SK-N-SH (cell line): Measurements from ENCODE around the gene MX1. TPM values are rescaled to one million over a fixed set of nuclear protein-coding genes. Genes with fewer than 3 reads are reported as not detected.

ENCODE experiments used
- CTCF ChIA-PET: fragments of 300-600, 350-600 bp; formaldehyde crosslinking; extraction: SDS; loops from one replicate; lab custom pipeline; 2021; lab: Yijun Ruan, JAX
- POLR2A ChIA-PET: fragments of 350-600 bp; sonication (Branson Sonifier 250); formaldehyde crosslinking; extraction: SDS; loops from one replicate; lab custom pipeline; 2020; ENCODE audit warnings: antibody characterized with exemption, inconsistent platforms; lab: Yijun Ruan, JAX
- DNase-seq: peaks from one replicate; pipeline ENCODE4 v3.0.0; 2012
- H2AFZ ChIP-seq: fragments of 200-600 bp; sonication (generic); 2 replicates; pipeline ENCODE4 v1.8.1; 2016; ENCODE audit warnings: antibody characterized with exemption, mild to moderate bottlenecking, low read depth
- H3F3A ChIP-seq: fragments of 200-600 bp; sonication (generic); replicated peaks from 2 replicates; pipeline ENCODE3; 2016; ENCODE audit warnings: antibody characterized with exemption, mild to moderate bottlenecking; ENCODE audit not compliant: insufficient read depth
- H3K27ac ChIP-seq, 2 experiments: fragments of 200-500 bp in 1 of 2; fragments of 200-600 bp in 1 of 2; sonication (Bioruptor generic) in 1 of 2; sonication (generic), shearing (Covaris generic) in 1 of 2; 2 replicates each; pipeline versions ENCODE4 v1.5.1 to v1.6.1; 2014 to 2016; ENCODE audit warnings: low read depth in 2 of 2, inconsistent platforms in 1 of 2, low read length in 1 of 2, mild to moderate bottlenecking in 1 of 2, mixed read lengths in 1 of 2
- H3K27me3 ChIP-seq: fragments of 200-600 bp; sonication (generic), shearing (Covaris generic); 2 replicates; pipeline ENCODE4 v1.6.1; 2016; ENCODE audit warnings: mixed run types; ENCODE audit not compliant: insufficient read depth
- H3K36me3 ChIP-seq, 2 experiments: fragments of 200-500 bp in 1 of 2; fragments of 200-600 bp in 1 of 2; sonication (Bioruptor generic) in 1 of 2; sonication (generic) in 1 of 2; replicated peaks in 1 of 2; 2 replicates each; pipeline versions ENCODE3 to v1.5.1; 2014 to 2016; ENCODE audit warnings: low read length in 1 of 2, mild to moderate bottlenecking in 1 of 2; ENCODE audit not compliant: insufficient read depth in 2 of 2, control insufficient read depth in 1 of 2
- H3K4me1 ChIP-seq, 2 experiments: fragments of 200-500 bp in 1 of 2; fragments of 200-600 bp in 1 of 2; sonication (Bioruptor generic) in 1 of 2; sonication (generic), shearing (Covaris generic) in 1 of 2; 2 replicates each; pipeline versions ENCODE4 v1.5.1 to v1.6.1; 2014 to 2016; ENCODE audit warnings: low read depth in 1 of 2, low read length in 1 of 2, mixed run types in 1 of 2; ENCODE audit not compliant: insufficient read depth in 2 of 2, control insufficient read depth in 1 of 2
- H3K4me2 ChIP-seq: fragments of 200-600 bp; sonication (generic), shearing (Covaris generic); 2 replicates; pipeline ENCODE4 v1.6.1; 2017; ENCODE audit warnings: mixed run types
- H3K4me3 ChIP-seq, 2 experiments: fragments of 200-500 bp in 1 of 2; fragments of 200-600 bp in 1 of 2; sonication (Bioruptor generic) in 1 of 2; sonication (generic), shearing (Covaris generic) in 1 of 2; 2 replicates each; pipeline versions ENCODE4 v1.5.1 to v1.8.1; 2014 to 2016; ENCODE audit warnings: low read depth in 2 of 2, inconsistent platforms in 1 of 2, low read length in 1 of 2, mild to moderate bottlenecking in 1 of 2, mixed read lengths in 1 of 2, moderate library complexity in 1 of 2
- H3K79me2 ChIP-seq: fragments of 200-600 bp; sonication (generic); 2 replicates; pipeline ENCODE4 v1.8.1; 2017; ENCODE audit warnings: mild to moderate bottlenecking; ENCODE audit not compliant: insufficient read depth
- H3K9ac ChIP-seq: fragments of 200-600 bp; sonication (generic); 2 replicates; pipeline ENCODE4 v1.6.1; 2017; ENCODE audit warnings: mixed run types
- H3K9me2 ChIP-seq: fragments of 200-600 bp; sonication (generic); 2 replicates; pipeline ENCODE4 v1.6.1; 2017; ENCODE audit warnings: mixed run types
- H3K9me3 ChIP-seq: fragments of 200-600 bp; sonication (generic); 2 replicates; pipeline ENCODE4 v1.6.1; 2017; ENCODE audit warnings: mixed run types, mild to moderate bottlenecking, moderate library complexity
- H4K20me1 ChIP-seq: fragments of 200-600 bp; sonication (generic); 2 replicates; pipeline ENCODE4 v1.6.1; 2017; ENCODE audit warnings: mild to moderate bottlenecking, mixed run types; ENCODE audit not compliant: insufficient read depth
- ELF1 ChIP-seq: IDR thresholded peaks from 2 replicates; pipeline ENCODE4 v1.4.0; 2012
- EZH2phosphoT487 ChIP-seq: fragments of 200-600 bp; sonication (generic); IDR thresholded peaks from 2 replicates; pipeline ENCODE4 v1.6.1; 2017; ENCODE audit warnings: low read depth, mixed run types, mild to moderate bottlenecking, antibody characterized with exemption, moderate library complexity, borderline replicate concordance
- FOXJ3 ChIP-seq: sonication (generic); formaldehyde crosslinking; IDR thresholded peaks from 2 replicates; pipeline ENCODE4 v1.5.1; 2020; ENCODE audit warnings: mild to moderate bottlenecking, missing genetic modification reagents
- FOXM1 ChIP-seq: IDR thresholded peaks from 2 replicates; pipeline ENCODE4 v1.4.0; 2012; ENCODE audit warnings: low read depth, mild to moderate bottlenecking
- GATA2 ChIP-seq: sonication (generic); formaldehyde crosslinking; IDR thresholded peaks from 2 replicates; pipeline ENCODE4 v1.5.0; 2020; ENCODE audit warnings: mild to moderate bottlenecking, missing genetic modification reagents
- MXI1 ChIP-seq: IDR thresholded peaks from 2 replicates; pipeline ENCODE4 v1.6.1; 2012; ENCODE audit warnings: mild to moderate bottlenecking, low read depth, low read length, improper control_type of control experiment
- NRF1 ChIP-seq: IDR thresholded peaks from 2 replicates; pipeline ENCODE4 v1.6.1; 2012; ENCODE audit warnings: low read depth, mild to moderate bottlenecking, low read length
- POLR2AphosphoS5 ChIP-seq: IDR thresholded peaks from 2 replicates; pipeline ENCODE4 v1.6.1; 2012; ENCODE audit warnings: low read depth, low read length
- RAD21 ChIP-seq: IDR thresholded peaks from 2 replicates; pipeline ENCODE4 v1.6.1; 2012; ENCODE audit warnings: mild to moderate bottlenecking, low read length
- REST ChIP-seq: IDR thresholded peaks from 2 replicates; pipeline ENCODE4 v1.6.1; 2012; ENCODE audit warnings: mild to moderate bottlenecking, low read depth, low read length, moderate library complexity
- RFX5 ChIP-seq: IDR thresholded peaks from 2 replicates; pipeline ENCODE4 v1.6.1; 2012; ENCODE audit warnings: mild to moderate bottlenecking, improper control_type of control experiment, low read length
- SIN3A ChIP-seq: IDR thresholded peaks from 2 replicates; pipeline ENCODE4 v1.6.1; 2012; ENCODE audit warnings: low read depth, mild to moderate bottlenecking, low read length, moderate library complexity, borderline replicate concordance
- SMC3 ChIP-seq: IDR thresholded peaks from 2 replicates; pipeline ENCODE4 v1.6.1; 2012; ENCODE audit warnings: low read depth, low read length, improper control_type of control experiment
- TCF12 ChIP-seq: IDR thresholded peaks from 2 replicates; pipeline ENCODE4 v1.4.0; 2012
- TEAD4 ChIP-seq: IDR thresholded peaks from 2 replicates; pipeline ENCODE4 v1.4.0; 2012; ENCODE audit warnings: mild to moderate bottlenecking, borderline replicate concordance; ENCODE audit not compliant: insufficient read depth
- USF1 ChIP-seq: IDR thresholded peaks from 2 replicates; pipeline ENCODE4 v1.4.0; 2012; ENCODE audit warnings: low read depth, borderline replicate concordance
- USF2 ChIP-seq: fragments of 150-350 bp; IDR thresholded peaks from 2 replicates; pipeline ENCODE4 v1.6.1; 2017; ENCODE audit warnings: antibody characterized with exemption, low read length, low read depth, borderline replicate concordance
- YY1 ChIP-seq: IDR thresholded peaks from 2 replicates; pipeline ENCODE4 v1.4.0; 2012; ENCODE audit warnings: low read depth, mild to moderate bottlenecking
- WGBS: methylation state at CpG from one replicate; pipeline ENCODE4 v1.1.6; 2017; ENCODE audit warnings: low lambda C conversion rate; 5-methylcytosine and 5-hydroxymethylcytosine counted together
- polyA plus RNA-seq, 3 experiments: library from polyadenylated mRNA; depleted of rRNA; stranded (reverse); fragments of >200 nt; gene quantifications; 2 replicates each; pipeline ENCODE4 v1.2.3, GENCODE V29; 2012

Gene MX1
- polyA plus RNA-seq, 1 of the 3 experiments (the other 2 are of a cell fraction), result 1.9 TPM

- Histone ChIP-seq H3K4me1 (no peaks in the 10 kb centered on the region), H3K27ac (no peak overlapping the region), H3F3A (no peaks in the 10 kb centered on the region), H3K9me2 (no peaks in the 10 kb centered on the region), H4K20me1 (no peaks in the 10 kb centered on the region), H3K4me2 (no peak overlapping the region), H3K9me3 (no peaks in the 10 kb centered on the region), H3K27me3 (no peaks in the 10 kb centered on the region), H3K79me2 (no peaks in the 10 kb centered on the region), H3K4me3 (no peak overlapping the region), H3K36me3 (no peaks in the 10 kb centered on the region), H2AFZ (no peak overlapping the region), H3K9ac (no peak overlapping the region)
- 84% methylated on average over 7 of the region's 7 CpGs for WGBS
- CTCF ChIA-PET, result interaction anchor here (0.6 kb wide), 1 partner anchor 623 kb away, joined by 3 read pairs; no protein-coding TSS in a partner anchor
- TF ChIP-seq RAD21, result no peak
- TF ChIP-seq NRF1, result no peak
- no peak for TF ChIP-seq RFX5
- TF ChIP-seq SIN3A, result no peak
- no peak for TF ChIP-seq POLR2AphosphoS5
- TF ChIP-seq YY1, result no peak
- no peak for TF ChIP-seq ELF1
- TF ChIP-seq GATA2 (CRISPR knock-in tag), result no peak
- TF ChIP-seq USF1, result no peak
- TF ChIP-seq SMC3, result no peak
- TF ChIP-seq FOXM1, result no peak
- no peak for TF ChIP-seq FOXJ3 (CRISPR knock-in tag)
- TF ChIP-seq USF2, result no peak
- no peak for TF ChIP-seq TEAD4
- no peak for TF ChIP-seq TCF12
- POLR2A ChIA-PET, result no interaction called here
- no peak for DNase-seq
These were observed 19.4 kb downstream of the MX1 start for GRCh38 chr21:41445465-41445862.

GRCh38 chr21:41446586-41446985 lies 20.5 kb downstream of the MX1 start:
- ChIA-PET POLR2A (no interaction called here), CTCF (no interaction called here)
- Histone ChIP-seq H3K36me3 (no peaks in the 10 kb centered on the region), H3K9ac (no peak overlapping the region), H3K27me3 (no peaks in the 10 kb centered on the region), H3K4me3 (no peak overlapping the region), H2AFZ (no peak overlapping the region), H3K4me2 (no peak overlapping the region), H3K79me2 (no peaks in the 10 kb centered on the region), H3F3A (no peaks in the 10 kb centered on the region), H3K9me2 (no peaks in the 10 kb centered on the region), H3K9me3 (no peaks in the 10 kb centered on the region)
- 55% methylated on average over 4 of the region's 4 CpGs for WGBS
- TF ChIP-seq MXI1 (no peak), ELF1 (no peak), NRF1 (no peak), EZH2phosphoT487 (no peak), SIN3A (no peak), REST (no peak), POLR2AphosphoS5 (no peak)
- TF ChIP-seq, all 33 proteins: peak for 0
- no peaks in the 10 kb centered on the region for H4K20me1 ChIP-seq
- no peak overlapping the region for H3K27ac ChIP-seq
- H3K4me1 ChIP-seq, result no peaks in the 10 kb centered on the region
- no peak for DNase-seq
